Epidermal melanocyte (primary cell): ENCODE measurements around the gene CMBL.
"Not testable (repeated sequence)": the region's sequence is repeated elsewhere in the genome, so short reads cannot be mapped to it uniquely, and the experiment has no call there.

Experiments
- DNase-seq: peaks from one replicate; pipeline ENCODE4 v3.0.0; 2011; ENCODE audit warnings: low spot score; ENCODE audit not compliant: insufficient read length

The CMBL gene

GRCh38 chr5:10333154-10334006 is 25.7 kb upstream of the CMBL start:
- no peak for DNase-seq

DNA sequence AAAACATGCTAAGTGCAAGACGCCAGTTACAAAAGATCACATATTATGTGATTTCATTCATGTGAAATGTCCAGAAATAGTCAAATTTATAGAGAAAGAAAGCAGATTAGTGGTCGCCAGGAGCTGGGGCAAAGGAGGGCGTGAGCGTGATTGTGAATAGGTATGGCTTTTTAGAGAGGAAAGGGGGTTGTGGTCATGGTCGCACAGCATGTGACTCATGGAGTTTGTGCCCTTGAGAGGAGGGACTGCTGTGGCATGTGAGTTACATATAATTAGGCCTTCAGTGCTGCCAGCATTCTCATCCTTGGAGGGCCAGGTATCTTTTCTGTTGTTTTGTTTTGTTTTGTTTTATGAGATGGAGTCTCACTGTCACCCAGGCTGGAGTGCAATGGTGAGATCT is 24.6 kb upstream of the CMBL start:
- no peak for DNase-seq

DNA sequence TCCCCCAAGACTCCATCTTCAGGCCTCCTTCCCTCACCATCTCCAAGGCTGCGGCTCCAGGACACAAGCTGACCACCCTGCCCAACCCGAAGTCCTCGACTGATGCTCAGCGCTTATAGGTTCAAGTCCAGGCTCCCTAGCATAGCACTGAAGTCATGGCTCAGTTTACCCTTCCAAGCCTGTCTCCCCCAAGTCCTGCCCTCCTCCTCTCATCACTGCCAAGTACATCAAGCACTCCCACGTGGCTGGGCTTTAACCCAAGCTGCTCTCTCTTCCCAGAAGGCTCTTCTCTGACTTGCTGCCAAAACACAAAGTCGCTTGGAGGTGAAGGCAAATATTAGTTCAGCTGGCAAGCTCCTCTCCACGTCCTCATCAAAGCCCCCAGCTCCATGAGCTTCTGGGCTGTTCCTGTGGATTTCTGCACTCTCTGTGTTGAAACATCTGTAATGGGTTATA is 23.7 kb upstream of the CMBL start:
- no peak for DNase-seq

- no peak for DNase-seq
Measured at GRCh38 chr5:10330511-10331230, 23.0 kb upstream of the CMBL start.

GRCh38 chr5:10329820-10330481 is 22.2 kb upstream of the CMBL start:
- peak; percentile 28 for DNase-seq

DNA sequence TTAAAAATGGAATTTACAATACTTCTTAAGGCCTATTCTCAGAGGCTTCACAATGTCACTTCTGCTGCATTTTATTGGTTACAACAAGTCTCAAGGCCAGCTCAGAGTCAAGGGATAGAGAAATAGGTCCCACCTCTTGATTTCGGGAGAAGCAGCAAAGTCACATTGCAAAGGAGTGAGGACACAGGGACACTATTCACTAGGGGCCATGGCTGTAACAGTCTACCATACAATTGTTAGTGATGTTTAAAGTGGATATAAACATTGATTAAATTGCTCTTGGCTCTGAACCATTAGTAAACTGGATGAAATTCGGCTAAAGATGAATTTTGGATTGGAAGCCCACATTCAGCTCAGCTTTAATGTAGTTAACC is 21.7 kb upstream of the CMBL start:
- no peak for DNase-seq

DNA sequence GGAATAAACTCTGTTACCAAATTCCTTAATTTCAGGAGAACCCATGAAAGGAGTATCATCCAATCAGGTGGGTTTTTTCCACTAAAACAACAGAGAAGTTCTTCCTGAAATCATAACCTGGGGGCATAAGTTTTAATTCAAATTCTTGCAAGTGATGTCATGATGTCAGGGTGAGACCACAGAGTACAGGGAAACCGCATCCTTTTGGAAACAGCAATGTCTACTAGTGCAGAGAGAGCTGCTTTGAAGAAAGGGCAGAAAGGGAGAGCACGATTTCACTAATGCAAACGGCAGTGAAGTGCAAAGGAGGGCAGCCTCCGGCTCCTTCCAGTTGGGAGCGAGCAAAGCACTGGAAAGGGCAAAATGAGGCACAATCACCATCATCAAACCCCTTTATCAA is 20.6 kb upstream of the CMBL start:
- no peak for DNase-seq

GRCh38 chr5:10324518-10325370 is 17.0 kb upstream of the CMBL start:
- no peak for DNase-seq

- DNase-seq, result no peak
Measured at GRCh38 chr5:10323588-10324488, 16.1 kb upstream of the CMBL start.

DNA sequence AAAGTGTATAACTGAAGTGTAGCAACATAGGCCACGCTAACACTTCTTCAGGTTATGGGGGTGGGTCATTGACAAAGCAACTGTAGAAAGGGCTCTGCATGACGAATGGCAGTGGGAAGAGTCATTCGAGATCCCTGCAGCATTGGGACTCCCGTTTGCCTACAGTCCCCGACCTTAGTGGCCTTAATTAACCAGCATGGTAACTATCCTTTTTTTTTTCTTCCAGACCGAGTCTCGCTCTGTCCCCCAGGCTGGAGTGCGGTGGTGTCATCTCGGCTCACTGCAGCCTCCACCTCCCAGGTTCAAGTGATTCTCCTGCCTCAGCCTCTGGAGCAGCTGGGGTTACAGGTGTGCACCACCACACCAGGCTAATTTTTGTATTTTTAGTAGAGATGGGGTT is 14.2 kb upstream of the CMBL start:
- no peak for DNase-seq

DNA sequence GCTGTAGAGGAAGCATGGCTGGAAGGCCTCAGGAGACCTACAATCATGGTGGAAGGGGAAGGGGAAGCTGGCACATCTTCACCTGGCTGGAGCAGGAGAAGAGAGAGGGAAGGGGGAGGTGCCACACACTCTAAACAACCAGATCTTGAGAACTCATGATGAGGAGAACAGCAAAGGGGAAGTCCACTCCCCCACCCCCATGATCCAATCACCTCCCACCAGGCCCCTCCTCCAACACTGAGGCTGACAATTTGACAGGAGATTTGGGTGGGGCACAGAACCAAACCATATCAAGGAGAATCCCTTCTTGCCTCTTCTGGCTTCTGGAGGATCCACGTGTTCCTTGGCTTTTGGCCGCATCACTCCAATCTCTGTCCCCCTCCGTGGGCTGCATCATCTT is 13.1 kb upstream of the CMBL start:
- DNase-seq, result no peak

GRCh38 chr5:10319202-10319851 is 11.6 kb upstream of the CMBL start:
- no peak for DNase-seq

- no peak for DNase-seq
Measured at GRCh38 chr5:10317825-10318682, 10.4 kb upstream of the CMBL start.

- DNase-seq, result no peak
Measured at GRCh38 chr5:10315824-10316509, 8.3 kb upstream of the CMBL start.

GRCh38 chr5:10315201-10315600 is 7.5 kb upstream of the CMBL start:
- no peak for DNase-seq

DNA sequence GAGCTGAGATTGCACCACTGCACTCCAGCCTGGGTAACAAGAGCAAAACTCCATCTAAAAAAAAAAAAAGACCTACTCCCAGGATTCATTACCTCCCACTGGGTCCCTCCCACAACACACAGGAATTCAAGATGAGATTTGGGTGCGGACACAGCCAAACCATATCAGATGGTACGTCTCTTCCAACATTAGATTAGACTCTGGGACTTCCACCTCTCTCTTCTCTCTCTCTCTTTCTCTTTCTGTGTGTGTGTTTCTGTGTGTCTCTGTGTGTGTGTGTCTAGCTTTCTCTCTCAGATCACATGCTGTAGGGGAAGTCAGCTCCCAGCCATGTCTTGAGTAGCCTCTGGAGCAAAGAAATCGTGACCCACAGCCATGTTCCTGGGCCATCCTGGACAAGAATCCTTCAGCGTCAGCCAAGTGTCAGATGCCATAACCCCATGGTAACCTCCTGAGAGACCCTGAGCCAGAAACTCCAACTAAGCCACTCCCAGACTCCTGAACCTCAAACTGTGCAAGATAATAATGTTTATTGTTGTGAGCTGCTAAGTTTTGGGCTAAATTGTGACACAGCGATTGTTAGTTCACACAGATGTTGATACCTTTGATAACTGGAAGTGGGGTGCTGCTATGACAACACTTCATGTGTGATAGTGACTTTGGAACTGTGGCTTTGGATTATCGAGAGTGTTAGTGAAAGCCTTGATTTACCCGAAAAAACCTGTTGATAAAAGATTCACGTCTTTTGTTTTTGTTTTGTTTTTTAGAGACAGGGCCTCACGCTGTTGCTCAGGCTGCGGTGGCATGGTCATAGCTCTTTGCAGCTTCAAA is 4.1 kb upstream of the CMBL start:
- no peak for DNase-seq

DNA sequence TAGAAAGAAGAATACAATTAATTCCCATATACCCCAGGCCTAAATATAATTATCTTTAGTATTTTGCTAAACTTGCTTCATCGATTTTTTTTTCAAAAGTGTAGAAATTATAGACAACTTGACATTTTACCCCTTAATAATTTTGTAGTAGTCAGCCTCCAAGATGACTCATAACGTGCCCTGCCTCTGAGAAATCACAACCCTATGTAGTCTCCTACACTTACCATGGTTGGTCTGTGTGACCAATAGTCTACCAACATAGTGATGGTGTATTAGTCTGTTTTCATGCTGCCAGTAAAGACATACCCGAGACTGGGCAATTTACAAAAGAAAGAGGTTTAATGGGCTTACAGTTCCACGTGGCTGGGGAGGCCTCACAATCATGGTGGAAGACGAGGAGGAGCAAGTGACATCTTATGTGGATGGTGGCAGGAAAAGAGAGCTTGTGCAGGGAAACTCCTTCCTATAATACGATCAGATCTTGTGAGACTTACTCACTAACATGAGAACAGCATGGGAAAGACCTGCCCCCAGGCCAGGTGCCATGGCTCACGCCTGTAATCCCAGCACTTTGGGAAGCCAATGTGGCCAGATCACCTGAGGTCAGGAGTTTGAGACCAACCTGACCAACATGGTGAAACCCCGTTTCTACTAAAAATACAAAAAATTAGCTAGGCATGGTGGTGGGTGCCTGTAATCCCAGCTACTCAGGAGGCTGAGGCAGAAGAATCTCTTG is 3.3 kb upstream of the CMBL start:
- DNase-seq, result not testable (repeated sequence)
